Measurements from ENCODE around the gene STRN. TPM values are rescaled to one million over a fixed set of nuclear protein-coding genes. Genes with fewer than 3 reads are reported as not detected.
"Not testable (repeated sequence)": the region's sequence is repeated elsewhere in the genome, so short reads cannot be mapped to it uniquely, and the experiment has no call there.

The STRN gene
- total RNA-seq, 2 donors from 2014 or later: 23.1 to 34.2 TPM

DNA sequence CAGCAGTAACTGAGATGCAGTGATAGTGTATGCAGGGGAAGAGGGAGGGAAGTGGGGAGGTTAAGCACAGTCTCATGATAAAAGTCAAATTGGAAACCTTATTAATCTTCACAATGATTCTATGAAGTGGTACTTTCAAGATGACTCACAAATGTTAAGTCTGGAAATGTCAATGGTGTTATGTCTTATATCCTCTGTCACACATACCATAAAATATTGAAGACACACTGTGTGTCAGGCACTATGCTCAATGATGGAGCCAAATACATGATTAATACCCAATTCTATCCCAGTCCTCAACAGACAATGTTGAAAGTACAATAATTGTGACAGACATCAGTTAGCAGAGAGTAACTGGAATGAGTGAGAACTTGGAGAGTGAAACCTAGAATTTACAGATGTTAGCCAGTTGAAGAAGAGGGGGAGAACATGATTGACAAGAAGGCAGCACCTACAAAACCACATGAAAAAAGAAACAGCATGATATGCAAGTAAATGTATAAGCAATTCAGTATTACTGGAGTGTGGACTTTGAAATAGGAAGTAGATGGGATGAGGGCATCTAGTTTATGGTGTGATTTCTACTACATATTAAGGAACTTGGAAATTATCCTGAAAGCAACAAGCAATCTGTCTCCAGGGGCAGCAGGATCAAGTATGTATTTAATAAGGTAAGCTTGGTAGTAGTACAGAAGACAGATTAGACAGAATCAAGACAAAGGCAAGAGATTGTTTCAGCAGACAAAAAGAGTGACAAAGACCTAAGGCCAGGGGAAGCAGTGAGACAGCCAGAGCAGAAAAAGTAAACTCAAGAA, 107.6 kb downstream of the STRN start:
- intact Hi-C loops (cut with DNase I): no loop called here
- DNase-seq (ENCODE audit: low spot score): no peak

DNA sequence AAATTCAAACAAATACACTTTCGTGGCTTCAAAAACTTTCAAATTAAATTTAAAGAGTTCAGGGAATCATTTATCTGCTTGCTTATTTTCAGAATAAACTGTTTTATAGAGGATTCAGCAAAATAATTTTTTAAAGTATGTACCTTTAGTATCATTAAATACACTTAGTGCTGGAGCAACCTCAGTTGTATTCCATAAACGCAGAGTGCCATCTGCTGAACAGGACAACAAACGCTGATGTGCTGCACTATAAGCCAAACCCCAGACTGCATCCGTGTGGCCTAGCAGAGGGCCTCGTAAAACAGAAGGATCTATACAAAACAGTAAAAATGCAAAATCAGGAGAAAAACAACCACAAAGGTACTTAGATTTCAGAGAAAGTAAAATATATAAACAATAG, 108.6 kb downstream of the STRN start:
- no peak for DNase-seq (ENCODE audit: low spot score)
- intact Hi-C loops (cut with DNase I): no loop called here

DNA sequence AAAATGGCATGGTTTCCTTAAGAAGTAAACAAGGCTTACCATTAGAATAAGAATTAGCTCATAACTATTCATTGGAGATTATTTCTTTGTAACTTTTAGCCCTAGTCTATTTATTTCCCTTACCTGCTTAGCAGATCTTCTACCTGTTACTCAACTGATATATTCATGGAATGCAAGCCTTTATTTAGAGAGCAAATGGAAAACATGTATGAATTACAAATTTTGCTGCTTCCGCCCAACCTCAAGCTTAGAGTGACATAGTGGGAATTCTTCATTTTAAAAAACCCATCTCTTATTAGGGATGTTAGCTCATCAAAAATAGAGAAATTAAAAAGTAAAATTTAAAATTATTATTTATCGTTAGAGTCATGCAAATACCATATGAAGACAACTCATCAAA, 110.9 kb downstream of the STRN start:
- no peak for DNase-seq (ENCODE audit: low spot score)
- intact Hi-C loops (cut with DNase I): no loop called here

DNA sequence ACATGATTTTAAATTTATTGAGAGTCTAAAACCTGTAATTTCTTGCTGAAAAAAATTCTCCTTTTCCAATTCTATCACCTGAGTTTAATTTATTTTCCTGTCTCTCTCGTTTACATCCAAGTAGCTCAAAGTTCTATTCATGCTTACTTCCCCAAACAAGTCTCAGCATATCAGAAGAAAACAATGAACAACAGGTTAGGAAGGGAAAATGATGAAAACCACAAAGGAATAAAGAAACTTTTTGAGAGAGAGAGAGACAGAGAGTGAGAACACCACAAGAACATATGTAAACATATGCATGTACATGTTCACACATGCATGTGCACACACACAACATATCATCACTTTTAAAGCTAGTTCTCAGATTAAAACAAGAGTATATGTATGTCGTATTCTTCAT, 112.1 kb downstream of the STRN start:
- intact Hi-C loops (cut with DNase I): no loop called here
- DNase-seq (ENCODE audit: low spot score): no peak

DNA sequence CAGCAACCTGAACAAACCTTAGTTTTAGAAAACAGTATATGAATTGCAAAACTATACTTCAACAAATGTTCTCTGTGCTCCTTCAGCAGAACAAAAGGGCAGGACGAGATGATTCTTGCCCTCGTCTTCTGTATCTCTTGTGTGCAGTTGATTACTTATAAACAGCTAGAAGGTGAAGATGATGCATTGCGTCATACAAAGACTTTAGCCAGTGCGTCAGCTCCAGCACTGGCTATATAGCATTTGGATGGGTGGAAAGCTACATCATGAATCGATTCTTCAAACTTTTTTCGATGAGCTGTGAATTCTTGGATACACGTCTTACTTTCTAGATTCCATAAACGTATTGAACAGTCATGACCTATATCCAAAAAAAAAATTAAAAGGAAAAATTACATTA, 117.1 kb downstream of the STRN start:
- DNase-seq (ENCODE audit: low spot score): no peak
- intact Hi-C loops (cut with DNase I): no loop called here

DNA sequence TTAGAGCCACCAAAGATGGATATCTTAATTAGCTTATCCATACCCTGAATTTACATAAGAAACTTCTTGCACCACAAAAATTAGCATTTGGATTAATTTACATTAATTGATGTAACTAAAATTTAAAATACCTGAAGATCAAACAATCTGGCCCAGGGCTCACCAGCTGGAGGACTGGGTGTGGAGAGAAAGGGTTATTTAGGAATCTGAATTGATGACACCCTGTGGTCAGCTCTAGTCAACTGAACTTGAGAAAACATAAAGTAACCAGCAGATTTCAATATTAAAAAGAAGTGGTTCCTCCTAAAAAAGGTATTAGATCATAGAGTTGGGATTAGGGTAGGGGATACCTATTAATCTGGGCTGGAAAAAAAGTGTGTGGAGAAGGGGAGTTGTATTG, 122.5 kb downstream of the STRN start:
- no peak for DNase-seq (ENCODE audit: low spot score)
- intact Hi-C loops (cut with DNase I): no loop called here

DNA sequence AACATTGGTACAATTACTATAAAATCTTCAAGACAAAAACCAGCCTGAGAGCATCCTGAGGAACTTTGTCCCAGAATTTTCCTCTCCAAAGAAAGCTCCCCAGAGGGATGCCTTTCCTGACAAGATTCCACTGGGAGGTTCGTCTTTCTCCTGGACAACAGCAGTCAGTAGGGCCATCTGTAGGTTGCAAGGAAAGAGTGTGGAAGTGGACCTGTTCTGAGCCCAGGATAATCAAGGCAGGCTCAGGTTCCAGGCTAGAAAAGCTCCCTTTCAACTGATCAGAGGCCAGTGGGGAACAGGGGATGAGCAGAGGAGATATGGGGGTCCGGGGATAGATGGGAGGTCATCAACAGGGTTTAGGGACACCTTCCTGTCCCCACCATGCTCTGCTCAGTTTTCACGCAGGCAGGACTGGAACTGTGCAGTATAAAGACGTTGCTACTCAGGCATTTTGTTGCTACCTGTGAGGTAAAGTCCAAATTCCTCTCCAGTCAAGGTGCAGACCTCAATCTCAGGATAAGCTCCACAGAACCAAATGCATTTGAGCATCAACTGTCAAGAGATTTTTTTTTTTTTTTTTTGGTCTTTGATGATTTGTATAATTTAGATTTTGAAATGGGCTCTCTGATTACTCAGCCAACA, 126.2 kb downstream of the STRN start:
- intact Hi-C loops (cut with DNase I): no loop called here
- DNase-seq (ENCODE audit: low spot score): no peak

DNA sequence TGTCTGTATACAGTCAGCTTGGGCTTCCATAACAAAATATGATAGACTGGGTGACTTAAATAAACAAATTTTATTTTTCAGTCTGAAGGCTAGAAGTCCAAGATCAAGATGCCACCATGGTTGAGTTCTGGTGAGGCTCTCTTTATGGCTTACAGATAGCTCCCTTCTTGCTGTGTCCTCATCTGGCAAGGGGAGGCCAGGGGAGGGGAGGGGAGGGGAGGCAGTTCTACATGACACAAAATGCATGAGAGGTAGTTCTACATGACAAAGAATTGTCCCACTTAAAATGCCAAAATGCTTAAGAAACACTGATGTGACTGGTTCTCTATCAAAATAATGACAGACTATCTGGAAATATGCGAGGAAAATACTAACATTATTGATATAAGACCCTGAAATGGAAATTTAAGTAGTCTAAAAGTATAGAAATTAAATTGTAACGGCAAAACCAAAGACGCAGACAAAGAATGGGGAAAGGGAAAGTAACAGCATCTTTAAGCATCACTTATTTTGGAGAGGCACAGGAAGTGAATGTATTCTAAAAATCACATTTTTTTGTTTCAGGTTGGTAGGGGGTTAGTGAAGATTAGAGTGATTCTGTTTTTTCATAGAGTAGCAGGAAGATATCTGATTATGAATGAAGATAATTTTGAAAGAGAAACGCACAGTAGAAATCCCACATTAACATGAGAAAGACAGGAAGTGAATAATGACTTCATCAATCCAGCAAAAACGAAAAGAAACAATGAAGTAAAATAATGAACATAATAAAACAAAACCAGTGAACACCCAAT, 131.4 kb downstream of the STRN start:
- intact Hi-C loops (cut with DNase I): no loop called here
- DNase-seq (ENCODE audit: low spot score): no peak

DNA sequence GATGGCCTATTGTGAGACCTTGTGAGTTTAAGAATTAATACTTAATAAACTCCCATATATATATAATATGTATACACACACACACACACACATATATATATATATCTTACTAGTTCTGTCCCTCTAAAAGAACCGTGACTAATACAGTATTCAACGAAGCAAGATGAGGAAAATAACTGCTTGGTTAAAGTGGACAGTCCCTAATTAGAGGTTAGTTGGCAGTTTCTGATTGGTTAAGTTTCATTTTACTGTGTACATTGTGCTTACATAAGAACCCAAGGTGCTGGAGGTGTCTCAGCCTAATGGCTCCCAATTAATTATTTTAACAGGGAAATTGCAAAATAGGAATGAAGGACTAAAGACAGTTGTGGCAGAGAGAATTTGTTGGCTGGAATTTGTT, 132.1 kb downstream of the STRN start:
- DNase-seq (ENCODE audit: low spot score): no peak
- intact Hi-C loops (cut with DNase I): no loop called here

DNA sequence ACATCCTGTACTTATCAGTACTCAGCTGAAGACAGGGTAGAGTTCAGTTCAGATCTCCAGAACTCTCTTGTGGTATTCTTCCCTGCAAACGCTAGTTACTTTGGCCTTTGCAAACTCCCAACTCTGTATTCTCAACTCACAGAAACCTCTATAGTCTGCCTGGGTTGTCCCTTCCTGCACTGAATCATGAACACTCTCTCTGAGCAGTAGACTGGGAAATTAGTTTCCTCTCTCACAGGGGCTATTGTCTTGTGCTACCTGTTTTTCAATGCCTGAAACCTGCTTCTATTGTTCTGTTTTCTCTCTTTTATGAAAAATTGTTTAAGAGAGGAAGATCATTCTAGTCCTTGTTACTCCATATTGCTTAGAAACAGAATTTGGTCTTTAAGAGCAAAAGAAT, 135.2 kb downstream of the STRN start:
- intact Hi-C loops (cut with DNase I): no loop called here

DNA sequence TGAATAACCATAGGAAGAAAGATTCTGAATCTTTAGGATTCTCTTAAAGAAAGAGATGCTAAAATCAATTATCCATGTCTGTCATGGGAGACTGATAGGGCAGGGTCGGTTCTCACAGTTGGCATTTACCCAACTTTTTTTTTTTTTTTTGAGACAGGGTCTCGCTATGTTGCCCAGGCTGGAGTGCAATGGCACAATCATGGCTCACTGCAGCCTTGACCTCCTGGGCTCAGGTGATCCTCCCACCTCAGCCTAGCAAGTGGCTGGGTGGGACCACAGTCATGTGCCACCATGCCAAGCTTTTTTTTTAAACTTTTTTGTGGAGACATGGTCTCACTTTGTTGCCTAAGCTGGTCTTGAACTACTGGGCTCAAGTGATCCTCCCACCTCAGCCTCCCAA, 141.7 kb downstream of the STRN start:
- intact Hi-C loops (cut with DNase I); DNase-seq (ENCODE audit: low spot score): not testable (repeated sequence)

More for the DNA sequence above, 135.2 kb downstream of the STRN start:
- DNase-seq (ENCODE audit: low spot score): no peak

DNA sequence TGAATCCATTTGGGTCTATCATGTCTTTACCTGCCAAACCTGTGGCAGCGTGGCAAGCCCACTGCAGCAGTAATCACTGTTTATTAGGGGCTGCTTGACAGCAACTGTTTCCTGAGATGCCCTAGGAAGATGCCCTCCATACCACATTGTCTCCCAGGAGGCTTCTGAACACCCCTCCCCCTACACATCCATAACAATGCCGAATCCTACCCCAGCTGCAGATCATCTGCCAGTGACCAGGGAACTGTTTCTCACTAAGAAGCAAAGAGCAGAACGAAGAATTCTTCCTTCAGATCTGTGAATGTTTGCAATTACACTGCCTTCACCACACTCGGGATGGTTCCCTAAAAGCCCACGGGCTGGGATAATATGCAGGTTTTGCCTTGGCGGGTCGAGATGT, 142.1 kb downstream of the STRN start:
- intact Hi-C loops (cut with DNase I): no loop called here
- no peak for DNase-seq (ENCODE audit: low spot score)

DNA sequence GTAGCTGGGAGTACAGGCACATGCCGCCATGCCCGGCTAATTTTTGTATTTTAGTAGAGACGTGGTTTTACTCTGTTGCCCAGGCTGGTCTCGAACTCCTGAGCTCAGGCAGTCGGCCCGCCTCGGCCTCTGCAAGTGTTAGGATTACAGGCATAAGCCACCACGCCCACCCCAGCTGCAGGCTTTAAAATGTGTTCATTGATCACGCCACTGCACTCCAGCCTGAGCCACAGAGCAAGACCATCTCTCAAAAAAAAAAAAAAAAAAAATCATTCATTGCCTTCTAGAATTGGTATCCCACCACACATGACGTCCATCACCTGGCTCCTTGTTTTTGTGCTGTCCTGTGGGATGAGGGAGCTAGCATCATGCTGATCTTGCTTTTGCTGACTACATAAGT, 142.5 kb downstream of the STRN start:
- no peak for DNase-seq (ENCODE audit: low spot score)
- intact Hi-C loops (cut with DNase I): no loop called here

DNA sequence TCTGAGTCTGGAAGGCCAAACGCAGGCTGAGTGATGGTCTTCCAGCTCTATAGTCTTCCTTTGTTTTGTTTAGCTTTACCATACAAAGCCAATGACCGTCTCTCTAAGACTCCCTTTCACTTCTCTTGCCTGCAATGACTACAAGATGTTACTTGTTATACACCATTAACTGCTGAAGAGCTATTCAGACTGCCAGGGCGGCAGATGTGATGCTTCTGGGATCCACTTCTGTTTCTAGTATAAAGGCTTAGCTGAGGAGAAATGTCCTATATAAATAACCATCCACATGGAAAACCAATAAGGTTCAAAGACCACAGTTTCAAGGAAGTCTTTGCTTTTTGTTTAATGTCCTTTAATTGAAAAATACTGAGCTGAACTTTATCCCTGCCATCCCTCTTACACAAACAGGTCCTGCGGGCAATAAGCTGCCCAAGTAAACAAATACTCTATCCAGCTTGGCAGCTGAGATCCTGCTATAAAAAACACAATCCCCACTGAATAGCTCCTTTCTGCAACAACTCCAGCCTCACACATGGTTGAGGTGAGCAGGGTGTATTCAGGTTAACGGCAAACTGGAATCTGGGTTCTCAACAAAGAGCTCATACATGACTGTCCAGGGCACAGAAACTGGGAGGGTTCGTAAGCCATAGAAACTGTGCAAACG, 145.3 kb downstream of the STRN start:
- intact Hi-C loops (cut with DNase I): no loop called here
- DNase-seq (ENCODE audit: low spot score): no peak

DNA sequence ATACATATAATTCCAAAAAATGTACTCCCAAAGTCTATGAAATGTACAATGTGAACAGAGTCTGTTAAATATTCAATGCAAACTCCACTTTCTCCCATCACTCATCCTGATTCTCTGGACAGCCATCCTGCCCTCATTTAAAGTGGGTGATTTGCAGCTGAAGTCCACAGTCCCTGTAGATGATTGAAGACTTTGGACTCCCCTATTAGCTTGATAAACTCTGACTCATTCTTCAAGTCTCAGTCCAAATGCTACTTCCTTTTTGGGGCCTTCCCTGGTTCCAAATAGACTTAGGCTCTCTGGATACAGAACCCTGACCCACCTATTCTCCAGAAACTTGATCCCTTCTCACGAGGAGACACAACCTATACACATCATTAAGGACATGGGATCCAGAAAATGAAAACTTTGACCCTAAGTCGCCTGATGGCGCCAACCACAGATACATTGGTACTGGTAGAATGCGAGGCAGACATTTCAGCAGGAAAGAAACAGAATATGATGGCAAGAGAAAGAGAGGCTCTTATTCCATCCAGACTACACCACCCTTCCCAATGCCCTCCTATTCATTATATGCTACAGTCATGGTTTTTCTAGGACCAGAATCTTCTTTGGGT, 147.1 kb downstream of the STRN start:
- DNase-seq (ENCODE audit: low spot score): no peak
- intact Hi-C loops (cut with DNase I): no loop called here

DNA sequence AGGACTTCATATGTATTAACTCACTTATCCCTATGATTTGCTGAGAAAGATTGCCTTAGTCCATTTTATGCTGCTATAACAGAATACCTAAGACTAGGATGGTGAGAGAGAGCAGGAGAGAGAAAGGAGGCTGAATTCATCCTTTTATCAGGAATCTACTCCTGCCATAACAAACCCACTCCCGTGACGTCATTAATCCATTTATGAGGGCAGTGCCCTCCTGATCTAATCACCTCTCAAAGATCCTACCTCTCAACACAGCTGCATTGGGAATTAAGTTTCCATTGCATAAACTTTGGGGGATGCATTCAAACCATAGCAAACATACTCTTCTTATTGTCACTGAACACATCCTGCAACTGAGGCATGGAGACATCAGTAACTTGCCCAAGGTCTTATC, 147.8 kb downstream of the STRN start:
- DNase-seq (ENCODE audit: low spot score): no peak

DNA sequence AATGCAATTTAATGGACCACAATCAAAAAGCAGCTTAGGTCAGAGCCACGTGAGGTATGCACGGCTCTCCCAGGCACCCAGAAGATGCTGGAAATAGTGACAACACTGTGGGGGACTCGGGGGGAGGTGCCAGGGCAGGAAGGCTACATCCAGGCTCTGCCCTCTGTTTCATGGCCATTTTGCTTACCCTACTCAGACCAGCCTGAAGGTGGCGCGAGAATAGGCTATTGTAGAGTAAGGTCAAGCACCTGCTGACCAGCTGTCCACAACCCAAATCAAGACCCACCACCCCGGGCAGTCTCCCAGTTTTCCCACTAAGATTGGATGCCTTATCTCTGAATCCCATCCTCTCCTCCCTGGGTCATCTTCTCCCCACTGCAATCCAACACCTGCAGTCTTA, 154.1 kb downstream of the STRN start:
- no peak for DNase-seq (ENCODE audit: low spot score)
- intact Hi-C loops (cut with DNase I): no loop called here

More for the DNA sequence above, 147.8 kb downstream of the STRN start:
- intact Hi-C loops (cut with DNase I): no loop called here

DNA sequence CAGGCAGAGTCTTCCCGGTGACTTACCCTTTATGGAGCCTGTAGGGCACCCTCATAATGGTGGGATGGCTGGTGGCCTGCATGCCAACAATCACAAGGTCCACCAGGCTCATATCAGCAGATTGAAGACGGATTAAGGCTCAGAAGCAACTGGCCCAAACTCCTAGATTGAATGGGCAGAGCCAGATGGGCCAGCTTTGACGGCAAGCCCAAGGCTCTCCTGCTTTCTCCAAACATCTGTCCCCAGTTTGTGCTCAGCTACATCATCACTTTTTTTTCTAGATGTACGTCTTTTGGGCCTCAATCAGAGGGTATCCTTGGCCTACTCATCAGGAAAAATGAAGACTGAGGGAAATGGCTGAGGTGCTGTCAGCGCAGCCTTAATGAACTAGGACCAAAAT, 155.3 kb downstream of the STRN start:
- intact Hi-C loops (cut with DNase I): no loop called here
- DNase-seq (ENCODE audit: low spot score): no peak

DNA sequence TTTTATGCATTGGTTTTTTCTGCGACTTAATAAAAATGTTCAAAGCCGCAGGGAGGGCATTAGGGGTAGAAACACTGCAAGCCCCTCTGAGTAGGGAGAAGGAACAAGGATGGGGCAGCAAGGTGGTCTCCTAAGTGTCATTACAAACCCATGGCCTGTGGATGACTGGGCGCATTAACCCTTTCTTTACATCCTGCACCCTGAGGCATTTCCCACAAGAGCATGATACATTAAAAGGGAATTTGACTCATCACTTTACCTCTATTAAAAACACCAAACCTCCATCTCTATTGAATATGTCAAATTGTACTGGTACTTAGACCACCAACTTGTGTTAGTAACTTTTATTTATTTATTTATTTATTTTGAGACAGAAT, 157.3 kb downstream of the STRN start:
- DNase-seq (ENCODE audit: low spot score): no peak
- intact Hi-C loops (cut with DNase I): no loop called here
